Gastroesophageal sphincter (tissue), 4 donors: ENCODE results near the gene EFHC2. TPM values are rescaled to one million over a fixed set of nuclear protein-coding genes. Genes with fewer than 3 reads are reported as not detected.

ENCODE experiments used
- ATAC-seq: fragments of 150-250 bp; one replicate; pipeline ENCODE4 v1.9.1; 2016; ENCODE audit warnings: mild to moderate bottlenecking, moderate library complexity
- H3K27ac ChIP-seq, 4 donors: fragments of 200-600 bp; sonication (generic) in 3 of 4; 1 replicate in 3 of 4; 2 replicates in 1 of 4; pipeline ENCODE4 v1.5.1; 2016 to 2019
- H3K27me3 ChIP-seq: fragments of 200-600 bp; sonication (generic); one replicate; pipeline ENCODE4 v1.5.1; 2019
- H3K36me3 ChIP-seq, 2 donors: fragments of 200-600 bp; sonication (generic); one replicate each; pipeline ENCODE4 v1.5.1; 2019; ENCODE audit warnings: control low read depth in 1 of 2
- H3K4me1 ChIP-seq, 3 donors: fragments of 200-600 bp; sonication (generic); 1 replicate in 2 of 3; 2 replicates in 1 of 3; pipeline ENCODE4 v1.5.1; 2016 to 2019; ENCODE audit warnings: control low read depth in 2 of 3
- H3K4me3 ChIP-seq, 2 donors: fragments of 200-600 bp; sonication (generic); one replicate each; pipeline ENCODE4 v1.5.1; 2019; ENCODE audit warnings: mild to moderate bottlenecking in 1 of 2, moderate library complexity in 1 of 2
- H3K9me3 ChIP-seq, 3 donors: fragments of 200-600 bp; sonication (generic); one replicate each; pipeline ENCODE4 v1.5.1; 2017 to 2019; ENCODE audit warnings: control low read depth in 2 of 3
- CTCF ChIP-seq, 4 experiments: fragments of 200-600 bp in 2 of 4; fragments of 450-650 bp in 2 of 4; sonication (generic) in 1 of 4; IDR thresholded peaks; one replicate each; pipeline ENCODE4 v1.5.1; 2017 to 2019; ENCODE audit warnings: antibody characterized with exemption in 4 of 4, mild to moderate bottlenecking in 2 of 4, moderate library complexity in 2 of 4
- EP300 ChIP-seq: sonication (generic); formaldehyde crosslinking; IDR thresholded peaks from one replicate; pipeline ENCODE4 v1.6.1; 2017; ENCODE audit warnings: antibody characterized with exemption, mild to moderate bottlenecking
- POLR2A ChIP-seq, 2 donors: fragments of 450-650 bp; IDR thresholded peaks; one replicate each; pipeline ENCODE4 v1.6.1; 2017; ENCODE audit warnings: antibody characterized with exemption in 2 of 2, mild to moderate bottlenecking in 2 of 2, moderate library complexity in 1 of 2
- POLR2AphosphoS5 ChIP-seq: sonication (generic); formaldehyde crosslinking; IDR thresholded peaks from one replicate; pipeline ENCODE4 v1.6.1; 2017; ENCODE audit warnings: antibody characterized with exemption
- WGBS, 2 donors: methylation state at CpG; one replicate each; pipeline ENCODE4 v1.1.5; 2018; ENCODE audit warnings: low coverage in 1 of 2; 5-methylcytosine and 5-hydroxymethylcytosine counted together
- total RNA-seq, 4 donors: library from RNA; depleted of rRNA; stranded (reverse); fragments of >200 nt; gene quantifications; one replicate each; pipeline ENCODE4 v1.1.0, GENCODE V29; 2016

Gene EFHC2
- total RNA-seq, 4 donors from 2014 or later = 2.7 to 15.9 (median 8.7) TPM

GRCh38 chrX:44183329-44183728, 160.1 kb downstream of the EFHC2 start:
- no peaks in the 10 kb centered on the region for H3K9me3 ChIP-seq
- H3K4me3 ChIP-seq = no peak overlapping the region
- H3K36me3 ChIP-seq = no peaks in the 10 kb centered on the region
- H3K27me3 ChIP-seq = no peaks in the 10 kb centered on the region
- no peaks in the 10 kb centered on the region for H3K4me1 ChIP-seq
- WGBS, 2 donors = 100% methylated on average over 2 of the region's 2 CpGs; no CpG with 5 or more reads in 1 of the 2 donors
- ATAC-seq = no peak
- TF ChIP-seq EP300 (no peak), CTCF (IDR thresholded peaks at IDR 0.05) (no peak), POLR2A (IDR thresholded peaks at IDR 0.05) (no peak), POLR2AphosphoS5 (no peak)
- H3K27ac ChIP-seq = no peak overlapping the region

- no peak overlapping the region for H3K4me3 ChIP-seq
- H3K27ac ChIP-seq = no peak overlapping the region
- H3K36me3 ChIP-seq = no peaks in the 10 kb centered on the region
- no peaks in the 10 kb centered on the region for H3K4me1 ChIP-seq
- no peaks in the 10 kb centered on the region for H3K9me3 ChIP-seq
- ATAC-seq = no peak
- H3K27me3 ChIP-seq = no peaks in the 10 kb centered on the region
- WGBS, 2 donors = 88 to 100% methylated on average over 6 of the region's 6 CpGs
- no peak for TF ChIP-seq EP300
- TF ChIP-seq POLR2AphosphoS5 = no peak
- no peak for TF ChIP-seq POLR2A (IDR thresholded peaks at IDR 0.05)
Measured at GRCh38 chrX:44178274-44179053, 165.0 kb downstream of the EFHC2 start.

GRCh38 chrX:44175455-44175854, 168.0 kb downstream of the EFHC2 start:
- H3K27ac ChIP-seq = no peak overlapping the region
- H3K36me3 ChIP-seq = no peaks in the 10 kb centered on the region
- 80 to 86% methylated on average over 1 to 2 of the region's 2 CpGs for WGBS, 2 donors
- no peaks in the 10 kb centered on the region for H3K27me3 ChIP-seq
- TF ChIP-seq CTCF (IDR thresholded peaks at IDR 0.05) (no peak), EP300 (no peak), POLR2AphosphoS5 (no peak), POLR2A (IDR thresholded peaks at IDR 0.05) (no peak)
- H3K4me3 ChIP-seq = no peak overlapping the region
- ATAC-seq = no peak
- no peaks in the 10 kb centered on the region for H3K9me3 ChIP-seq
- no peaks in the 10 kb centered on the region for H3K4me1 ChIP-seq

- Histone ChIP-seq H3K9me3 (no peaks in the 10 kb centered on the region), H3K4me3 (no peak overlapping the region), H3K4me1 (no peaks in the 10 kb centered on the region), H3K27me3 (no peaks in the 10 kb centered on the region), H3K27ac (no peak overlapping the region), H3K36me3 (no peaks in the 10 kb centered on the region)
- 80 to 87% methylated on average over 1 to 3 of the region's 3 CpGs for WGBS, 2 donors
- no peak for ATAC-seq
- TF ChIP-seq POLR2A (IDR thresholded peaks at IDR 0.05) (no peak), POLR2AphosphoS5 (no peak), CTCF (IDR thresholded peaks at IDR 0.05) (no peak), EP300 (no peak)
Measured at GRCh38 chrX:44174061-44174460, 169.4 kb downstream of the EFHC2 start.

- no peaks in the 10 kb centered on the region for H3K27me3 ChIP-seq
- 80% methylated on average over 1 of the region's 3 CpGs; no CpG with 5 or more reads in 1 of the 2 donors for WGBS, 2 donors
- H3K36me3 ChIP-seq = no peaks in the 10 kb centered on the region
- H3K4me1 ChIP-seq = no peaks in the 10 kb centered on the region
- no peak overlapping the region for H3K27ac ChIP-seq
- no peak overlapping the region for H3K4me3 ChIP-seq
- TF ChIP-seq EP300 (no peak), CTCF (IDR thresholded peaks at IDR 0.05) (no peak), POLR2AphosphoS5 (no peak), POLR2A (IDR thresholded peaks at IDR 0.05) (no peak)
- H3K9me3 ChIP-seq = no peaks in the 10 kb centered on the region
- no peak for ATAC-seq
Measured at GRCh38 chrX:44173219-44173618, 170.3 kb downstream of the EFHC2 start.
